HG03039 (cell line): ENCODE measurements around the gene EFNA5.
"Not testable (repeated sequence)": the region's sequence is repeated elsewhere in the genome, so short reads cannot be mapped to it uniquely, and the experiment has no call there.

ENCODE experiments used
- ATAC-seq: cut with Tn5 transposase; IDR thresholded peaks from one replicate; pipeline ENCODE4 v1.9.1; 2021; ENCODE audit warnings: mild to moderate bottlenecking, moderate library complexity; ENCODE audit not compliant: unreplicated experiment

Gene EFNA5

GRCh38 chr5:107377277-107377609 lies 293.5 kb downstream of the EFNA5 start:
- no peak for ATAC-seq

GRCh38 chr5:107376546-107377276 lies 294.0 kb downstream of the EFNA5 start:
- no peak for ATAC-seq

- no peak for ATAC-seq
These were observed 297.0 kb downstream of the EFNA5 start for GRCh38 chr5:107373549-107374263.

GRCh38 chr5:107372723-107373450 lies 297.9 kb downstream of the EFNA5 start:
- ATAC-seq: no peak

- no peak for ATAC-seq
These were observed 300.3 kb downstream of the EFNA5 start for GRCh38 chr5:107370396-107370968.

GRCh38 chr5:107369622-107370021 lies 301.1 kb downstream of the EFNA5 start:
- no peak for ATAC-seq

- ATAC-seq: no peak
These were observed 302.1 kb downstream of the EFNA5 start for GRCh38 chr5:107368615-107369014.

GRCh38 chr5:107367939-107368338 lies 302.8 kb downstream of the EFNA5 start:
- no peak for ATAC-seq

GRCh38 chr5:107367480-107367879 lies 303.3 kb downstream of the EFNA5 start:
- no peak for ATAC-seq

GRCh38 chr5:107365320-107366109 lies 305.2 kb downstream of the EFNA5 start:
- no peak for ATAC-seq

GRCh38 chr5:107364443-107365319 lies 306.1 kb downstream of the EFNA5 start:
- no peak for ATAC-seq

- ATAC-seq: no peak
These were observed 307.0 kb downstream of the EFNA5 start for GRCh38 chr5:107363768-107364167.

- no peak for ATAC-seq
These were observed 308.8 kb downstream of the EFNA5 start for GRCh38 chr5:107361945-107362344.

- ATAC-seq: no peak
These were observed 310.9 kb downstream of the EFNA5 start for GRCh38 chr5:107359916-107360234.

- no peak for ATAC-seq
These were observed 311.5 kb downstream of the EFNA5 start for GRCh38 chr5:107359033-107359915.

- no peak for ATAC-seq
These were observed 313.8 kb downstream of the EFNA5 start for GRCh38 chr5:107356891-107357290.

GRCh38 chr5:107352576-107352975 lies 318.2 kb downstream of the EFNA5 start:
- no peak for ATAC-seq

GRCh38 chr5:107346580-107346979 lies 324.2 kb downstream of the EFNA5 start:
- not testable (repeated sequence) for ATAC-seq

- no peak for ATAC-seq
These were observed 328.4 kb downstream of the EFNA5 start for GRCh38 chr5:107342371-107342770.
